AG04449 (cell line): ENCODE data around the gene DMKN.
"Not testable (repeated sequence)": the region's sequence is repeated elsewhere in the genome, so short reads cannot be mapped to it uniquely, and the experiment has no call there.

Experiments
- CTCF ChIA-PET: fragments of 350-600 bp; formaldehyde crosslinking; extraction: SDS; loops from one replicate; lab custom pipeline; 2021; ENCODE audit warnings: antibody characterized with exemption; lab: Yijun Ruan, JAX
- POLR2A ChIA-PET: fragments of 400-600, 350-600 bp; formaldehyde crosslinking; extraction: SDS; loops from one replicate; lab custom pipeline; 2020; ENCODE audit warnings: antibody characterized with exemption, inconsistent platforms; lab: Yijun Ruan, JAX
- DNase-seq: peaks from one replicate; pipeline ENCODE4 v3.0.0-alpha.2; 2010; ENCODE audit warnings: low read depth, low spot score
- H3K4me3 ChIP-seq: 2 replicates; pipeline ENCODE4 v1.5.1; 2011; ENCODE audit warnings: low read depth, mild to moderate bottlenecking, control low read depth, low read length
- CTCF ChIP-seq: IDR thresholded peaks from one replicate; pipeline ENCODE4 v1.5.1; 2011; ENCODE audit warnings: mild to moderate bottlenecking, moderate library complexity, low read length, control low read depth, inconsistent platforms; ENCODE audit not compliant: insufficient read depth; ENCODE audit errors: missing control alignments

DMKN gene

GRCh38 chr19:35483089-35483488 lies 30.4 kb downstream of the DMKN start:
- H3K4me3 ChIP-seq: no peak overlapping the region
- ChIA-PET POLR2A (no interaction called here), CTCF (interaction anchor here (1.4 kb wide), 1 partner anchor 12 kb away, joined by 5 read pairs; no protein-coding TSS in a partner anchor)
- no peak for DNase-seq
- TF ChIP-seq CTCF: no peak

GRCh38 chr19:35478794-35479677 lies 34.4 kb downstream of the DMKN start:
- TF ChIP-seq CTCF: no peak
- CTCF ChIA-PET: interaction anchor here (1.2 to 1.3 kb wide), 2 partner anchors 9 to 16 kb away, joined by 3 read pairs; no protein-coding TSS in a partner anchor
- no peak overlapping the region for H3K4me3 ChIP-seq
- DNase-seq: no peak
- POLR2A ChIA-PET: no interaction called here

GRCh38 chr19:35476149-35476548 lies 37.3 kb downstream of the DMKN start:
- no peak for TF ChIP-seq CTCF
- CTCF ChIA-PET: no interaction called here

GRCh38 chr19:35474594-35474993 lies 38.9 kb downstream of the DMKN start:
- H3K4me3 ChIP-seq, DNase-seq, CTCF ChIA-PET, POLR2A ChIA-PET: not testable (repeated sequence)

More at GRCh38 chr19:35476149-35476548, 37.3 kb downstream of the DMKN start:
- no peak overlapping the region for H3K4me3 ChIP-seq
- POLR2A ChIA-PET: no interaction called here
- DNase-seq: no peak

- no peak for TF ChIP-seq CTCF
- no peak for DNase-seq
- ChIA-PET CTCF (interaction anchor here (1.1 to 2.2 kb wide), 2 partner anchors 11 to 121 kb away, joined by 3 to 8 read pairs; no protein-coding TSS in a partner anchor), POLR2A (no interaction called here)
- H3K4me3 ChIP-seq: no peak overlapping the region
Observed at GRCh38 chr19:35474104-35474503, 39.3 kb downstream of the DMKN start.

- H3K4me3 ChIP-seq: no peak overlapping the region
- POLR2A ChIA-PET: no interaction called here
- DNase-seq: no peak
- CTCF ChIA-PET: interaction anchor here (2.2 kb wide), 1 partner anchor 118 kb away, joined by 8 read pairs; no protein-coding TSS in a partner anchor
- TF ChIP-seq CTCF: no peak
Observed at GRCh38 chr19:35471946-35472345, 41.5 kb downstream of the DMKN start.

- H3K4me3 ChIP-seq, CTCF ChIA-PET, DNase-seq, POLR2A ChIA-PET: not testable (repeated sequence)
Observed at GRCh38 chr19:35471075-35471474, 42.4 kb downstream of the DMKN start.
